ENCODE measurements around the gene SKIC8.

GRCh38 chr15:78321041-78321570, 21.7 kb upstream of the SKIC8 start:
- TF ChIP-seq CTCF (IDR thresholded peaks at IDR 0.05) (no peak), EP300 (IDR thresholded peaks at IDR 0.05; ENCODE audit: low read depth) (no peak), POLR2A (IDR thresholded peaks at IDR 0.05) (no peak), POLR2AphosphoS5 (IDR thresholded peaks at IDR 0.05) (no peak)
